Measurements from ENCODE around the gene RIN3. TPM values are rescaled to one million over a fixed set of nuclear protein-coding genes. Genes with fewer than 3 reads are reported as not detected.
"Not testable (repeated sequence)": the region's sequence is repeated elsewhere in the genome, so short reads cannot be mapped to it uniquely, and the experiment has no call there.

Gene RIN3
- total RNA-seq, 1 donor from 2014 or later = 2.9 TPM

- no peak for DNase-seq (ENCODE audit: low read depth)
- Histone ChIP-seq H3K36me3 (ENCODE audit: control insufficient read depth, insufficient read depth, low read length) (peaks cover 2% of the 10 kb centered on the region), H3K27me3 (ENCODE audit: control insufficient read depth, insufficient read depth, low read length) (no peaks in the 10 kb centered on the region), H3K4me3 (ENCODE audit: low read depth, low read length) (no peak overlapping the region)
- no peak for FAIRE-seq
- TF ChIP-seq CTCF (IDR thresholded peaks at IDR 0.05; ENCODE audit: insufficient read depth, low read length, severe bottlenecking) = no peak
These were observed 165.7 kb downstream of the RIN3 start for GRCh38 chr14:92679246-92679645.

DNA sequence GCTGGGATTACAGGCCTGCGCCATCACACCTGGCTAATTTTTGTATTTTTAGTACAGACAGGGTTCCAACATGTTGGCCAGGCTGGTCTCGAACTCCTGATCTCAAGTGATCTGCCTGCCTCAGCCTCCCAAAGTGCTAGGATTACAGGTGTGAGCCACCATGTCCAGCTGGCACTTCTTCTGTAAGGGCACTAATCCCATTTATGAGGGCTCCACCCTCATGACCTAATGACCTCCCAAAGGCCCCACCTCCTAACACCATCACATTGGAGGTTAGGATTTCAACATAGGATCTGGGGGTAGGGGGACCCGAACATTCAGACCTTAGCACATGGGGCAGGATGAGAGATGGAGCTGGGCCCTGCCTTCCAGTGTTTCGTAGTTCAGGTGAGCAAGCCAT is 166.7 kb downstream of the RIN3 start:
- H3K27me3 ChIP-seq (ENCODE audit: control insufficient read depth, insufficient read depth, low read length); H3K4me3 ChIP-seq (ENCODE audit: low read depth, low read length); DNase-seq (ENCODE audit: low read depth); H3K36me3 ChIP-seq (ENCODE audit: control insufficient read depth, insufficient read depth, low read length); FAIRE-seq: not testable (repeated sequence)

GRCh38 chr14:92680781-92681650 is 167.4 kb downstream of the RIN3 start:
- peak; percentile 65 for DNase-seq (ENCODE audit: low read depth)
- TF ChIP-seq CTCF (IDR thresholded peaks at IDR 0.05; ENCODE audit: insufficient read depth, low read length, severe bottlenecking) = peak; percentile 92
- Histone ChIP-seq H3K36me3 (ENCODE audit: control insufficient read depth, insufficient read depth, low read length) (peaks cover 3% of the 10 kb centered on the region), H3K27me3 (ENCODE audit: control insufficient read depth, insufficient read depth, low read length) (no peaks in the 10 kb centered on the region), H3K4me3 (ENCODE audit: low read depth, low read length) (no peak overlapping the region)
- no peak for FAIRE-seq

DNA sequence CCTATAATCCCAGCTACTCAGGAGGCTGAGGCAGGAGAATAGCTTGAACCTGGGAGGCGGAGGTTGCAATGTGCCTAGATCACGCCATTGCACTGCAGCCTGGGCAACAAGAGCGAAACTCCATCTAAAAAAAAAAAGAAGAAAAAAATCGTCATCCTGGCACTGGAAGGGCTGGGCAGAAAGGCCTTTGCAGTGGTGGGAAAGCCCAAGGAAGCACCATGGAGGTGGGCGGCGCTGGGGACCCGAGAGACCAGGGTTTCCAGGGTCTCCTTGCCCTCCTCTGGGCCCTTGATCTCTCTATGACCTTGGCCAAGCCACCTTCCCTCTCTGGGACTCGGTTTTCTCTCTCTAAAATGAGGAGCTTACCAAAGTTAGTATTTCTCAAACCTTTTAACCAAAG is 169.5 kb downstream of the RIN3 start:
- H3K36me3 ChIP-seq (ENCODE audit: control insufficient read depth, insufficient read depth, low read length) = peaks cover 1% of the 10 kb centered on the region
- no peak for DNase-seq (ENCODE audit: low read depth)
- no peak overlapping the region for H3K4me3 ChIP-seq (ENCODE audit: low read depth, low read length)
- no peak for TF ChIP-seq CTCF (IDR thresholded peaks at IDR 0.05; ENCODE audit: insufficient read depth, low read length, severe bottlenecking)
- H3K27me3 ChIP-seq (ENCODE audit: control insufficient read depth, insufficient read depth, low read length) = no peaks in the 10 kb centered on the region
- no peak for FAIRE-seq

DNA sequence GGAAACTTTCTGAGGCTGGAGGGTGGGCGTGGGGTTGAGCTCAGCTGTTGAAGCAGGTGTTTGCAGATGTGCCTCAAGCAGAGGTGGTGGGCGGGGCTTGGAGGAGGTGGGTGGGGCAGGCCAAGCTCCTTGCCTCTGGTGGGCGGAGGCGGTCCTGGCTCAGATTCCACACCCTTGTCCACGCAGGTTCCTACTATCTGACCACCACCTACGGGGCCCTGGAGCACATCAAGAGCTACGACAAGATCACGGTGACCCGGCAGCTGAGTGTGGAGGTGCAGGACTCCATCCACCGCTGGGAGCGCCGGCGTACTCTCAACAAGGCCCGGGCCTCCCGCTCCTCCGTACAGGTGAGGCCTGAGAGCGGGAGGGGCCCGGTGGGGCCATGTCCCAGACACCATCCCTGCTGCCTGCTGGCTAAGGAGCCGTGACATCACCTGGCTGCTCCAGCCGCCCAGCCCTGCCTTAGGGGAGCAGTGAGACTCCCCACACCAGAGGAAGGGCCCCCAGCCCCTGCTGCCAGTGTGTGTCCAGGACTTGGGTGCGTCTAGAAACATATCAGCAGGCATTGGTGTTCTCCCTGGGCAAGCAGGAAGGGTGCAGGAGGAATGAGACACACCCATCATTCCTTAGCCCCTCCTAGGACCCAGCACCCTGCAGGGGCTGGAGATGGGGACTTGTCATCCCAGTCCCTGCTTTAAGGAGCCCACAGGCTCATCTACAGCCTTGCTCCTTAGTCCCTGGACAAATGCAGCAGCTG is 171.4 kb downstream of the RIN3 start:
- no peak for TF ChIP-seq CTCF (IDR thresholded peaks at IDR 0.05; ENCODE audit: insufficient read depth, low read length, severe bottlenecking)
- no peak for DNase-seq (ENCODE audit: low read depth)

DNA sequence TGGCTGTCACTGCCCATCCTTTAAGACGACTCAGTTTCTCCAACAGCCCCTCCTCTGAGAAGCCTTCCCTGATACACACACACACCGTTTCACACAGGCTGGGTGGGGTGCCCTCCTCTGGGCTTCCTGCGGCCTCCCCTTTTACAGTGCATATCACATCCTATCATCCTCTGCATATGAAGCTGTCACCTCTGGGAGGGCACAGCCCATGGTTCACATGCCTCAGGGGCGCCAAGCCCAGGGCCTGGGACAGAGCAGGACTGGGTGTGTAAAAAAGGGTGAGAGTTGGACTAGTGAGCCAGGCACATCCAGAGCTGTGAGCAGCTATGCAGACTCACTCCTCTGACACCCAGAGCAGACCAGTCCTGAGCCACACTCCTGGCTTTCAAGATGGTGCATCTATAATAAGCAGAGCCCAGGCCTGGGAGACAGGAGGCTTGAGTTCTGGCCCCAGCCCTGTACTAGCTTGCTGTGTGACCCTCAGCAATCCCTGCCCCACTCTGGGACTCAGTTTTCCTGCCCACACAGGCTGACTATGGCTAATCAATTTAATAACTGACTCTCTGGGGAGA is 172.3 kb downstream of the RIN3 start:
- Histone ChIP-seq H3K27me3 (ENCODE audit: control insufficient read depth, insufficient read depth, low read length) (no peaks in the 10 kb centered on the region), H3K4me3 (ENCODE audit: low read depth, low read length) (no peak overlapping the region), H3K36me3 (ENCODE audit: control insufficient read depth, insufficient read depth, low read length) (peaks cover 1% of the 10 kb centered on the region)
- TF ChIP-seq CTCF (IDR thresholded peaks at IDR 0.05; ENCODE audit: insufficient read depth, low read length, severe bottlenecking) = no peak
- DNase-seq (ENCODE audit: low read depth) = no peak
- FAIRE-seq = no peak

More for the DNA sequence above, 171.4 kb downstream of the RIN3 start:
- Histone ChIP-seq H3K4me3 (ENCODE audit: low read depth, low read length) (no peak overlapping the region), H3K27me3 (ENCODE audit: control insufficient read depth, insufficient read depth, low read length) (no peaks in the 10 kb centered on the region), H3K36me3 (ENCODE audit: control insufficient read depth, insufficient read depth, low read length) (peaks cover 1% of the 10 kb centered on the region)
- FAIRE-seq = no peak
